Activated CD4-positive, CD25-positive, alpha-beta regulatory T cell (primary cell): ENCODE results near the gene CCDC28A.
A peak's percentile ranks its signal among the peaks of the same experiment; 100 is the strongest.
"Not testable (repeated sequence)": the region's sequence is repeated elsewhere in the genome, so short reads cannot be mapped to it uniquely, and the experiment has no call there.

ENCODE experiments used
- DNase-seq, 4 experiments: peaks; one replicate each; lab custom pipeline; 2025; lab: John Stamatoyannopoulos, UW

CCDC28A gene

DNA sequence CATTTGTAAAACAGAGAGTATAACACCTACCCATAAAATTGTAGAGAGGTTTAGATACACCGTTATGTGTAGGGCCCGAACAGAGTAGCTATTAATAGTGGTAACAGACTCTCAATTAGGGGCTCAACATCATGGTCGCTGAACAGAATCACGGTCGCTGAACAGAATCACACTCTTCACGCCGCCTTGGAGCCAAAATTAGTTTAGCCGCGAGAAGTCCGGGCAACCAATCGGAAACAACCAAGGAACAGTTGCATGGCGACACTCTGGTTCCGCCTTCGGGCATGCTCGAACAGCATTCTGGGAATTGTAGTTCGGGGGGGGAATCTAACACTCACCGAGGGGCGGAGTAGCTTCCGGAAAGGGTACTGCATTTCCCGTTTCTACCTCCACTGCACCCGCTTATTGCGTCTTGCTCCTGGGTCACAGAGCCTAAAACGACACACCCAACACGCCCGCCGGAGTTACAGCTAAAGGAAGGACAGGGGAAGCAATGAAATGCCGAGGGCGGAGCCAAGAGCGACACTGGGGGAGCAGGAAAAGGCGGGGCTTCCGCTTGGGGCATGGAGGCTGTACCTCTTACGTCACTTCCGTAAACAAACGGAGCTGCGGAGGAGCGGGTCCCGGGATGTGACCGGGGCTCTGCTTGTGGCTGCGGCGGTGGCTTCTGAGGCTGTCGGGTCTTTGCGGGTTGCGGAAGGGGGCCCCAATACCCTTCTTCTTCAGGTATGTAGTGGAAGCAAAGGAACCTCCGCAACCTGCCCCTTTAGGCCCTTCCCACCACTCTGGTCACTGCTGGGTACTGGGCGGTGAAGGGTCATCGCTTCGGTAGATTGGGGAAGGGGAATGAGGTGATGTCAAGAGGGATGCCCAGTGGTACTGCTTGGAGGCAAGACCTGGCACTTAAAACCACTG lies at the start of gene CCDC28A:
CCDC28A (plus strand) TSS at position 593 of the 915 bp plus-strand sequence. CDS start 2,352 bp downstream, outside the sequence.
- peak; percentile 87 to 94 (median 91) for DNase-seq

GRCh38 chr6:138724015-138724414 lies 49.6 kb upstream of the CCDC28A start:
- DNase-seq: no peak

DNA sequence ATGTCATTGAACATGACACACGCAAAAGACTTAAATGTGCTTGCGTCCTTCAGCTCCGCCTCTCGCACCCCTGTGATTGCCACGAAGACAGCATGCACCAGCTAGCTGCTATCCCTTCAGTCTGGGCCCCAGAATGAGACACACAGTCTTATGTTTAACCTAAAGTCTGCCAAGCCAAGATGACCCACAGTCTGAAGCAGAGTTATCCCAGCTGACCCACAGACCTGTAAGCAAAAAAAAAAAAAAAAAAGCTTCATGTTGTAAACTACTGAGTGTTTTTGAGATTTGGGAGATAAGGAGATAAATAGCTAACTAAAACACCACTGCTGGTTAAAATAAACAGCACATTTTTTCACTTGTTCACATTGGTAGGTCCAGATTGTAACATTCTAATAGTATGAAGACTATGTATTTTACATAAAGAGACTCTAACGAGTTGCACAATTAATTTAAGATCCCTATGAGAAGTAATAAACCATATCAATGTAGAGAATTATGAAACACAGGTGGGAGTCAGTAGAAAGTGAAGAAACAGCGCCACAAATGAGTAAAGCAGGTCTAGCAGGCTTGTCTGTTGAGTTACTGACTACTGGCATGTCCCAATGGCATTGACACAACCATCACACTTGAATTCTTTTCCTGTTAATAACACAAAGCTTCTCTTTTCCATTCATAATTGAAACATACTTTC lies 47.4 kb upstream of the CCDC28A start:
- no peak for DNase-seq

DNA sequence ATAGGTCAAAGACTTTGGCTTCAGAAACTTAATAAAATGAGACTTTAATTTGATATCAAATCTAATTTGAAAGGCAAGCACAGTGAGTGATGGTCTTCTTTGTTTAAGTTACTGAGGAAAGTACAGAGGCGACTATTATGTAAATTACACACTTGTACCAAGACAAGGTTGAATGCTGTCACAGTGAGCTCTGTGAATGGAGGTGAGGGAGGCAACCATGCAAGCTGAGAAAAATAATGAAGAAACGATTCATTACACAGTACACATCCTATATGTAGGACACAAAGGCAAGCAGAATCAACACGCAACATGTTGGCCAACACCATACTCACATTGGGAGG lies 46.8 kb upstream of the CCDC28A start:
- DNase-seq: no peak

- DNase-seq: no peak
These were observed 46.4 kb upstream of the CCDC28A start for GRCh38 chr6:138727182-138727581.

GRCh38 chr6:138728662-138729061 lies 44.9 kb upstream of the CCDC28A start:
- no peak for DNase-seq

GRCh38 chr6:138730037-138730436 lies 43.5 kb upstream of the CCDC28A start:
- DNase-seq: not testable (repeated sequence)

GRCh38 chr6:138734585-138734984 lies 39.0 kb upstream of the CCDC28A start:
- no peak for DNase-seq

DNA sequence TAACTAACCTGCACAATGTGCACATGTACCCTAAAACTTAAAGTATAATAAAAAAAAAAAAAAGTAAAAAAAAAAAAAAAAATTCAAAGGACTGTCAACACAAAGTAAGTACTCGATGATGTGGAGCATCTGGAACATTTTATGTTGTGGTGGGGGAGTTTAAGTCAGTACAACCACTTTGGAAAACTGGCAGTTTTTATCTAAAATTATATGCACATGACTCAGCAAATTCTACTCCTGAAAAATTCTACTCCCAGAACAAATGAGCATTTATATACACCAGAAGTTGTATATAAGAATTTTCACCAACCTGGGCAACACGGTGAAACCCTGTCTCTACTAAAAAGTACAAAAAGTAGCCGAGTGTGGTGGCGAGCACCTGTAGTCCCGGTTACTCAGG lies 36.9 kb upstream of the CCDC28A start:
- no peak for DNase-seq

- DNase-seq: no peak
These were observed 21.6 kb upstream of the CCDC28A start for GRCh38 chr6:138752017-138752416.

DNA sequence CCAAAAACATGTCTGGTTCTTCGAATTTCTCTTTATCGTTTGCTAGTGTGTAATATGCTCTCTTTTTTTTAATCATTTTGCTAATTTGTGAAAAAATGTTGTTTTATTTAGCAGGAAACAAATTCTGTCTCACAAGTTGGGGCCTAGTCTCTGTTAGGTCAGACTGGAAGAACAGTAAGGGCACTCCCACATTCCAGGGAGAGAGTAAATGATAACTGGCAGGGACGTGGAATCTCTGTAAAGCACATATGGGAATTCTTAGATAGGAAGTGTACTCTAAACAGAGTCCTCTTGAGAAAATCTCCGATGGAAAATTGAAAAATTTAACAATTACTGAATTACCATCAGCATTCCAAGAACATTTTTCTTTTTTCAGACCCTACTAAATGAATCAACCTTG lies 16.4 kb upstream of the CCDC28A start:
- no peak for DNase-seq

- DNase-seq: no peak
These were observed 7.5 kb upstream of the CCDC28A start for GRCh38 chr6:138765896-138766655.

DNA sequence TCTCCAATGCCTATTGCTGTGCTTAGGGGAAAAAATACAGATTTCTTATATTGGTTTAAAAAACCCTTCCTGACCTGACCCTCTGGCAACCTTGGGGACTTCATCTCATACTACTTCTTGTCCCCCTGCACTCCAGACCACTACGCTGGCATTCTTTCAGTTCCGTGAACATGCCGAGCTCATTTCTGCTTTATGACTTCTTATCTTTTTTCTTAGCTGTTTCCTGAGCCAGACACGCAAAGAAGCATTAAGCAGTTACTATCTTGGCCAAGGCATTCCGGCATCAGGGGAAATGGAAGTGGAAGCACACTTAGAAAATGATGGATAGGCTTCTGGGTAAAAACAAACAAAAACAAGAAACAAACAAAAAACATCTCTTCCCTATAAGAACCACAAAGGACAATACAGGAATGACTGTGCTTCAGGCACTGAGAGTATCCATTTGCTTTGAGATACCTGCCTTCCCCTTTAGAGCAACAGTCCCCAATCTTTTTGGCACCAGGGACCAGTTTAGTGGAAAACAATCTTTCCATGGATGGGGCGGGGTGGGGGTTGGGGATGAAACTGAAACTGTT lies 4.4 kb upstream of the CCDC28A start:
- DNase-seq: no peak

- no peak for DNase-seq
These were observed 883 bp upstream of the CCDC28A start for GRCh38 chr6:138772596-138773176.

GRCh38 chr6:138774370-138774769 lies 801 bp downstream of the CCDC28A start:
- DNase-seq: no peak

- DNase-seq: no peak
These were observed 3.1 kb downstream of the CCDC28A start for GRCh38 chr6:138776659-138777058.

- no peak for DNase-seq
These were observed 4.8 kb downstream of the CCDC28A start for GRCh38 chr6:138778331-138778730.

DNA sequence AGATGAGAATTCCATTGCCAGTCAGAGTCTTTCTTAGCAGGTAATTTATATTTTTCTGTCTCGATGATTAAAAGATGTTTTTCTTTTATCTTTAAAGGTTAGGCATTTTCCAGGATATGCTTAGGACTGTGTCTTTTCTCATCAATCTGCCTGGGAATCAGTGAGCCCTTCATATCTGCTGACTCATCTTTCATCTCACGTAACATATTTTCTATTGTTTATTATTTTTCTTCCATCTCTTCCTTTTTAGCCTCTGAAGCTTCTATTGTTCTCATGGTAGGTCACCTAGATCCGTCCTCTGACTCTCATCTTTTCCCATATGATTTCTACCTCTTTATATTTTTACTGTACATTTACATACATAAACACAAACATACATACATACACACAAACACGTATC lies 8.7 kb downstream of the CCDC28A start:
- DNase-seq: no peak

DNA sequence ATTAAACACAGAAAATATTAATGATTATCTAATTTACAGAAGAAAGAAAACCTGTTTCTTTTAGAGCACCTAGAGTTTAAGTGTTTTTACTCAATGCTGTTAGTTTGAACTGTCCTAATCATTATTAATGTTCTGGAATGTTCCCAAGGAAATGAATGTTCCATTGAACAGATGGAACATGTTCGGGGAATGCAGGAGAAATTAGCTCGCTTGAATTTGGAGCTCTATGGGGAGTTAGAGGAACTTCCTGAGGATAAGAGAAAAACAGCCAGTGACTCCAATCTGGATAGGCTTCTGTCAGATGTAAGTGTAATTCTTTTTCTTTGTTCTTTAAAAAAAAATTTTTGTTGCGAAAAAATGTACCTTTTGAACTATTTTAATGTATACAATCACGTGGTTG lies 11.5 kb downstream of the CCDC28A start:
- no peak for DNase-seq

- no peak for DNase-seq
These were observed 12.4 kb downstream of the CCDC28A start for GRCh38 chr6:138785980-138786379.

GRCh38 chr6:138787138-138787537 lies 13.6 kb downstream of the CCDC28A start:
- no peak for DNase-seq
